ENCODE results near the gene PSG1.

The PSG1 gene

DNA sequence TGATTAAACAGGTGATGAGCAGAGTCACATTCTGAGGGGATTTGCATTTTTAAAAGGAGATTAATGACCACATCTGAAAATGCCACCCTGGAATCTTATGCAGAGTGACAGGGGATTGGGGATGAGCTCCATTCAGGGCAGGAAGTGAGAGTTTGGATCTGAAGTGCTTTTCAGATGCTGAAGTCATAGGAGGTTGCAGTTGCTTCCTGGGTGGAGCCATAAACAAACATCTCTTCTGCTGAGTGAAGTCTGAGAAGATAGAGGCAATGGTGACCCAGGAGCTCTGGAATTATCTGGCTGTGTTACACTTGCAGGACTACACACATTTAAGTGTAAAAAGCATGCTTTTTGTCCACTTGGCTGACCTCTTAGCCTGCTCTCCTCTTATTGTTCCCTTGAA, 62.6 kb downstream of the PSG1 start:
- DNase-seq, result no peak
